Activated effector memory CD4-positive, alpha-beta T cell treated with Interleukin-2 at 50 U/mL for 16 hours (primary cell): ENCODE measurements around the gene FGFR3.

Source experiments
- DNase-seq: peaks from one replicate; pipeline ENCODE4 v3.0.0-alpha.2; 2020

The FGFR3 gene

DNA sequence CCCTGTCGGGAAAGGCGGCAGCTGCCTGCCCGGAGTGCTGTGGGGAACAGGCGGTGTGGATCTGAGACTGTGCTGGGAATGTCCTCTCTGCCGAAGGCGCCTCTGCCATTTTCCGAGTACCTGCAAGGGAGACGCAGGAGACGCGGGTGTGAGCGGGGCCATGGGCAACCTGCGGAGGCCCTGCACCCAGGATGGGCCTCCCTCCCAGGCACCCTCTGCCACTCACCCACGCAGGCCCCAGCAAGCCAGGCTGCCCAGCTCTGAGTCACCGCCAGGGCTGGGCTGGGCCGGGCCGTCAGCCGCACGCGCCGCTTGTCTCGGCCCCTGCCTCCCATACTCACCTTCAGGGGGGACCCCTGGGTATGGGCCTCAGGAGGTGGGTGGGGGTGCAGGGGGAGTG lies 3.5 kb upstream of the FGFR3 start:
- DNase-seq: no peak

DNA sequence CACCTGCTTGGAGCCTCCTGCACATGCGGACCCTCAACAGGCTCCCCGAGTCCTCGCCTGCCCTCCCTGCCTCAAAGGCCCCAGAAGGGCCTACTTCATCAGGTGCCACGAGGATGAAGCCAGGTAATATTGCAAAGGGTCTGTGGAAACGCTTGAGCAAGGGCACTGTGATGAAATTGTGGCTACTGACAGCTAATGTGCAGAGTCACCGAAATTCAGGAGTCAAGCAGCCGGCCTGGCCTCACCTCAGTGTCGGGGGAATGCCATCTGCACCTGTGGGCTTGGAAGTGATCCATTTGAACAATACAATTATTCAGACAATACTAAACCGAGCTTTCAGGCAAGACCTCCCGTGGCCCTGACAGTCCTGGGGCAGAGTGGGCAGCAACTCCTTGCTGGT lies 3.1 kb upstream of the FGFR3 start:
- DNase-seq: no peak

DNA sequence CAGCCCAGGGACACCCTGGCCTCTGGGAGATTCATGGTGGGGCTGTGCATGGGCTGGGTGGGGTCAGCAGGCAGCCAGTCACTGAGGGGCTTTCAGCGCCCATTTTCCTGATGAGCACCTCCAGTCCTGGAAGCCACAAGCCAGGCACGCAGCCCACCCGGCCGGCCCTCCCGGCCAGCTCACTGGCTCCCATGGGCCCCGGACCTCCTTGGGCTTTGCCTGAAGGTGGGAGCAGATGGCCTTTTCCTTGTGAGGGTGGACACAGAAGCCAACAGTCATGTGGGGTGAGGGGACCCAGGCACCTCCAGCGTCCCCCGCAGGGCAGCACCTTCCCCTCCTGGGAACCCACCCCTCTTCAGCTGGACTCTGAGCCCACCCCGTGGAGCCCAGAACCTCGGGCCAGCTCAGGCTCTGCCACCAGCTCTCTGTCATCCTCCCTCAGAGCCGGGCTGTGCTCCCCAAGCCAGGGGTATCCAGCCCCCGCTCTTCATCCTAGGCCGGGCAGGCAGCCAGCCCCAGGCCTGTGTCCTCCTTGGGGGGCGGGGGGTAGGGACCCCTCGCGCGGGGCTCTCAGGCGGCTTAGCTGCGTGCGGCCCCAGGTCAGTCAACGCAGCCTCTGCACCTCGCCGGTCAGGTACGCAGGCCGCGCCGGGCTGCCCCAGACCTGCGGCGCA lies 798 bp upstream of the FGFR3 start:
- no peak for DNase-seq

DNA sequence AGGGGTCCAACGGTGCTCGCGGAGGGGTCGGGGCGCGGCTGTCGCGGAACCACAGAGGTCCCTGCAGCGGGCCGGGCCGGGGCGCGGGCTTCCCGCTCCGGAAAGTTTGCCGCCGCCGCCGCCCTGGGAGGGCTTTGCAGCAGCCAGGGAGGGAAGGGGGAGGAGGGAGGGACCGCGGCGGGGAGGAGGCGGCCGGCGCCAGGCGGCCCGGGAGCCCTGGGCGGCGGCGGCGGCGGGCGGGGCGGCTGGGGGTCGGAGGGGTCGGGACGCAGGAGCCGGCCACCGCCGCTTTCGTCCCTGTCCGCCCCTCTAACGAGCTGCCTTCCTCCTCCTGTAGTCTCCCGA lies 375 bp downstream of the FGFR3 start:
- DNase-seq: no peak

DNA sequence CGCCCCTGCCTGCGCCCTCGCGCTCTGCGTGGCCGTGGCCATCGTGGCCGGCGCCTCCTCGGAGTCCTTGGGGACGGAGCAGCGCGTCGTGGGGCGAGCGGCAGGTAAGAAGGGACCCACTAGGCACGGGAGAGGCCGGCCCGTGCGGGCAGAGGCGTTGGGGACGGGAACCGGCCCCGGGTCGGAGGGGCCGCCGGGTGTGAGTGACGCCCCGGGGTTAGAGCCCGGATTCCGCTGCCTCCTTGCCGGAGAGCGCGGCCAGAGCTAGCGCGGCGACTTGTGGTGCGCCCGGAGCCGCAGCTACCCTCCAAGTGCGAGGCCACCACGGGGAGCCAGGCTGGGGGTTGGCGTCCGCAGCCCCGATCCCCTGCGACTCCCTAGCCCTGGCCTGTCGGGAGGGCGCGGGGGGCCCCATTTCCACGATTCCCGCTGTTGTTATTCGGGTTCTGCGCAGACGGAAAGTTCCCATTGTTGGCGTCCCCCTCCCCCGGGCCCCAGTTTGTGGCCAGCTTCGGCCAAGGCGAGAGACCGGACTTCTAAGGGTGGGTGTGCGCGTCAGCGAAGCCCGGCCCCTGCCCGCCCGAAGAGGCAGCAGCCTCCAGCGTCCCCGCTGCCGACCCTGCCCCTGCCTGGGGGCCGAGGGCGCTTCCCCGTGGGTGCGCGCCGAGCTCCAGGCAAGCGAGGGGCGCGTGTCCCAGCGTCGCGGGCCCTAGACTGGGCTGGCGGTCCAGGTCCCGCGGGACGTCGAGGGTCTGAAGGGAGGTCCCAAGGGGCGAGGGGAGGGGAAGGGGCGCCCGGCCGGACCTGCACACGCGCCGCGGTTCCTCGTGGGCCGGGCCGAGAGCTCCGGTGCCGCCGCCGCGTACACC lies 1.1 kb downstream of the FGFR3 start:
- no peak for DNase-seq

DNA sequence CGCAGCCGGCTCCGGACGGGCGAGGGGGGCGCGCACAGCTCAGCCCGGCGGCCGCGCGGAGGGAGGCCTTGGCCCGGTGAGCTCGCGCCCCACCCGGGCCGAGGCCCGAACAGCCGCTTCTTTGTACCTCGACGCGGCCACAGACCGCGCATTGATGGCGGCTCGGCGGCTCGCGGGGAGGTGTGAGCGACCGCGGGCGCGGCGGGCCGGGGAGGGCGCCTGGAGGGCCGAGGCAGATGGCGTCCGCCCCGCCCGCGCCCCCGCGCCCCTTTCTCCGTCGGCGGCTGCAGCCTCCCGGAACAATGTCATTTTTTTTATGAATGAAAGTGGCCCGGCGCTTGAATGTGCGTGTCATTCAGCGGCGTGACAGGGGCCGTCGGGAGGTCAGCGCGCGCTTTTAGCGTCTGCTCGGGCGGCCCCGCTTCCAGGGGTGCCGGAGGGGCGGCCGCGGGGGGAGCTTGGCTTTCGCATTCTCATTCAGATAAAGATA lies 1.8 kb downstream of the FGFR3 start:
- DNase-seq: no peak

DNA sequence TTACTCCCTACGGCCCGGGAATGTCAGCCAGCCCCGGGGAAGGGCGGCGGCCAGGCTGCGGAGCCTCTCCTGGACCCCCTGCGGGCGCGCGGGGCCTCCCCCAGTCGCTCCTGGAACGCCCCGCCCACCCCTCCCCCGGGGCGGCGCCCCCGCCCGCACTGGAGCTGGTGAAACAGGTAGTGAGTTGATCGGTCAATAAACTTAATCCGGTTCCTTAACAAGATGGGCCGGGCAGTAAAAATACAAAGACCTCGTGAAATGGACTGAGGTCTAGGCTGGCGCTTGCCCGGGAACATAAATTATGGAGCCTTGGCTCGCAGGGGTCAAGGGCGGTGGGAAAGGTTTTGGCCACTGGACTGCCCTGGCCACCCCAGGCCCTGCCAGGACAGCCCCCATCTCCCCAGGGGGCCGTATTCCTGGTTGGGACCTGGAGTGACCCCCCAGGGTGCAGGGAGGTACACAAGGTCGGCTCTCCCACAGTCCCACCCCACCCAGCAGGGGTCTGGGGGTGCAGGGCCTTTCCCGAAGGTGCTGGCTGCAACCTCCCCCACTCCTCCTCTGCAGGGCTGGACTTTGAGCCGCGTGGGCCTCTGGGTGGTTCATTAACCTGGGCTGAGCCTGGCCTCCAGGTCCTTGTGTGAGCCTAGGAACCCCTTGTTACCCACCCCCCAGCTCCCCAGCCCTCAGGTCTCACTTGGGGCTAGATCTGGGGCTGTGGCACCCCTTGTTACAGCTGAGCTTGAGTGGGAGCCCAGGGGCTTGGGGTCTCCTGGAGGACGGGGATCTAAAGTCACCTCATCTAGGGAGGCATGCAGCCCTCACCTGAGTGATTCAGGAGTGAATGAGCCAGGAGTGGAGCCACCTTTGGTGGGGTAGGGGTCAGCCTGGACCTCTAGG lies 2.5 kb downstream of the FGFR3 start:
- DNase-seq: no peak

DNA sequence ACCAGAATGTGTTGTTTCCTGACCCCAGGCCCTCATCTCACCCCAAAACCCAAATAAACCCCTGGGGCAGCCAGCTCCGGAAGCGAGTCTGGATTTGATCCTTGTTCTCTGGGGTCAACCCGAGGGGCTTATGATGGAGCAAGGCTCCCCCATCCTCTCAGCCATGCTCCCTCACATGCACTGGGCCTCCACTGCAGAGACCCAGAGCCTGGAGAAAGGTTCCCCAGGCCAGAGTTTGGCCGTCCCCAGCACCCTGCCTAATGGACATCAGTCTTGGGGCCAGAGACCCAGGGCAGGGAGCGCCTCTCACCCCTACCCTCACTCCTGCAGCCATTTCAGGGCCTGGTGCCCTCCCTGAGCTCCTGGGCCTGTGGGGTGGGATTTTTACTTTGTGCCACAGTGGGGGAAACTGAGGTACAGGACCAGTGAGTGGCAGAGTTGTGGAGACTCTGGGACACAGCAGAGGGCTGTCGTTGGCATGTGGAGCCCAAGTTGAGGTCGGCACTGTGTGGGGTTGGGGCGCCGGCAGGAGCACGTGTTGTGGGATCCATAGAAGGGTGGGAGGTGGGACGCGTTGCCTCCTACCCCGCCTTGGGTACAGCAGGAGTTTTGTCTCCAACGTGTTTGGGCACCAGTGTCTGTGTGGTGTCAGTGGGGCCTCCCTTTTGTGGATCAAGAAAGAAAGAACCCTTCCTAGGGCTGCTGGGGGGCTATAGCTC lies 3.6 kb downstream of the FGFR3 start:
- no peak for DNase-seq

DNA sequence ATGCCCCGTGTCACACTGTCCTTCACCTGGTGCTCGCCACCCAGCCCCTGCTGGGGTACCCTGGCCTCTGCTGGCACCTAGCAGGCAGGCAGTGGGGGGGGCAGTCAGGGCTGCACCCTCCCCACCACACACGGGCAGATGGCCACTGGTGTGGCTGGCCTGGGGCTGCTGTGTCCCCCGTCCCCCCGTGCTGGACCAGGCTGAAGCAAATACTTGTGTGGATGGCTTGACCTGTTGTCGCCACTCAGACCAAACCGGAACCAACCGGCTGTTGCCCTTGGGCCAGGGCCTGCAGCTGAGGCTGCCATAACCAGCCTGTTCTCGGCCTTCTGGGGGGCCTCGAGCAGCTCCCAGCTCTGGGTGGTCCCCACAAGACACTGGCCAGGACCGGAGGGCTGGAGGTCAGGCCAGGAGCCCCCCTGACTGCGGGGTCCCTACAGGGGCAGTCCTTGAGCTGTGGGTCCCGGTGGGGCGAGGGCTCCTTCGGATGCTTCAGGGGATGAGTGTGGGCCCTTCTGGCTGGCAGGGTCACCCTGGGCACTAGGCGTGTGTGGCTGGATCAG lies 4.3 kb downstream of the FGFR3 start:
- no peak for DNase-seq

DNA sequence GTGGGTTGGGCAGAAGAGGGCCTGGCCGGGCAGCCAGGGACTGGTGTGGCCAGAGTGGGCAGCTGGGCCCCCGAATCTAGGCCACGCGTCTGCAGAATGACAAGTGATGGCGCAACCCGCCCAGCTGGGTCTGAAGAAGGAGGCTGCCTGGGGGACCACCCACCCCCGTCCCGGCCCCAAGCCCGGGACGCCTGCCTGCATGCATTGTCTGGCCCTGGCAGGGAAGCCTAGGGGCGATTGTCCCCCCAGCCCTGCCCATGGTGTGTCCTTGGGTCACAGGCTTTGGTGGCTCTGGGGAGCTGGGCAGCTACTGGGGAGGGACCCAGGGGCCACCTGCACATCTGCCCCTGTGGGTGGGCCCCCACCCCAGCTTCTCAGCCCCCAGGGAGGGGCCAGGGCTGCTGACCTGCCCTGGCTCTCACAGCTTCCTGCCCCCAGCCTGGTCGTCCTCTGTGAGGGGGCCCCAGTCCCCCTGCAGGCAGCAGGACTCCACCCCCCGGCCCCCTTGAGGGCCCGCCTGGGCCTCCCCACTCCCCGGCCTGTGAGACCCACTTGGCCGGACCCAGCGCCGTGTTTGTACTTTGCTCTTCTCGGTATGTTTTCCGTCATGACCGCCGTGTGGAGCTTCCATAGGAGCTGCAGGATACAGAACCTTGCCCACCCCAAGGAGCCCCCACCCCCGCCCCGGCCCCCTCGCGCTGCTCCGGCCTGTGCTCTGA lies 4.9 kb downstream of the FGFR3 start:
- DNase-seq: no peak

DNA sequence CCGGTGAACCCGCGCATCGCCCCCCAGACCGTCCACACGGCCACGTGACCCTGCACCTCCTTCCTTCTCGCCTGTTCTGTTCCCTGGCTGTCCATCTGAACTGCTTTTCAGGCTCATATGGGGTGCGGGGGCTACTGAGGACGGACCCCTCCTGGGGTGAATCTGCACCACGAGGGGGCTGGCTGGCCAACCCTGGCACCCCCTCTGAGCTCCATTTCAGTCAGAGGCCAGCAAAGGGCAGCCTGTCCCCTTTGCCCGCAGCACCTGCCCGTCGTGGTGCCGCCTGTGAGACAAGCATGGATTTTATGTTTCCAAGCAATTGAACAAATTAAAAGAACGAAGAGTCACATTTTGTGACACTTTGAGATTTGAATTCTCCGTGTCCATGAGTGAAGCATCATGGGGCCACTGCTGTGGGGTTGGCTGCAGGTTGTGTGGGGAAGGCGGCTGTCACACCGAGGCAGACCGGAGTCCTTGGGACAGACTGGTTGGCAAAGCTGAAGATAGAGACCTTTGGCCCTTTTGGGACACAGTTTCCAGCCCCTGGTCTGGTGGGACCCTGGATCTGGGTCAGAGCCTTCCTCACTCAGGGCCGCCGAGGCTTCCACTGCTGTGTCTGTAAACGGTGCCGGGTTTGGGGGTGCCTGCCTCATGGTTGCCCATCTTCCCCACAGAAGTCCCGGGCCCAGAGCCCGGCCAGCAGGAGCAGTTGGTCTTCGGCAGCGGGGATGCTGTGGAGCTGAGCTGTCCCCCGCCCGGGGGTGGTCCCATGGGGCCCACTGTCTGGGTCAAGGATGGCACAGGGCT lies 5.7 kb downstream of the FGFR3 start:
- DNase-seq: no peak

DNA sequence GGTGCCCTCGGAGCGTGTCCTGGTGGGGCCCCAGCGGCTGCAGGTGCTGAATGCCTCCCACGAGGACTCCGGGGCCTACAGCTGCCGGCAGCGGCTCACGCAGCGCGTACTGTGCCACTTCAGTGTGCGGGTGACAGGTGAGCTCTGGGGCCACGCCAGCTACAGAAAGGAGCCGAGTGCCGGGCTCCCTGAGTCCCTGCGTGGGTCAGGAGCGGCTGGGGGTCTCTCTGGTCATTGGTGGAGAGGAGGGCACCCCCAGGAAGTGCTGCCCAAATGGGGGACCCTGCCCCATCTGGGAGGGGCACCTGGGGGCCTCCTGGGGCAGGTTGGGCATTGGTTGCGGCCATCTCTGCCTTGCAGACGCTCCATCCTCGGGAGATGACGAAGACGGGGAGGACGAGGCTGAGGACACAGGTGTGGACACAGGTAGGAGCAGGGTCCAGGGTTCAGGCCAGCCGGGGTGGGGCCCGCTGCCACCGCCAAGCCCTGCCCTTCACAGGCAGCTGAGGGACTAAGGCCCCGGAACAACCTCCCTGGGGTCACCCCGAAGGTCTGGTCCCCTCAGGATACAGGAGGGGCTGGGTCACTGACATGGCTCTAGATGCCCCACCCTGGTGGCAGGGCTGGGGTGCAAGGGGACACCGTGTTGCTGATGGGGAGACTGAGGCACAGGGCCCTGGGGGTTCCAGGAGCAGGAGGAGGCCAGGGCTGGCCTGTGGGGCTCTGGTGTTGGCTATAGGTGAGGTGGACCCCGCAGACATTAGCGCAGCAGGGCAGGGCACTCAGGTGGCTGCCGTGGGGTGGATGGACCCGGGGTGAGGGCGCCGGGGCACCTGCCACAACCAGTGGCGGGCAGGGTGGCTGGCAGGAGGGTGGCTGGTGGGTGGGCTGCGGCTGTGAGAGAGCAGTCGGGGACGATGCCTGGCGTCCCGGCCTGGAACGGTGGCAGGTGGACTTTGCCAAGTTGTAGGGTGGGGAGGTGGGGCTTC lies 6.6 kb downstream of the FGFR3 start:
- DNase-seq: no peak

DNA sequence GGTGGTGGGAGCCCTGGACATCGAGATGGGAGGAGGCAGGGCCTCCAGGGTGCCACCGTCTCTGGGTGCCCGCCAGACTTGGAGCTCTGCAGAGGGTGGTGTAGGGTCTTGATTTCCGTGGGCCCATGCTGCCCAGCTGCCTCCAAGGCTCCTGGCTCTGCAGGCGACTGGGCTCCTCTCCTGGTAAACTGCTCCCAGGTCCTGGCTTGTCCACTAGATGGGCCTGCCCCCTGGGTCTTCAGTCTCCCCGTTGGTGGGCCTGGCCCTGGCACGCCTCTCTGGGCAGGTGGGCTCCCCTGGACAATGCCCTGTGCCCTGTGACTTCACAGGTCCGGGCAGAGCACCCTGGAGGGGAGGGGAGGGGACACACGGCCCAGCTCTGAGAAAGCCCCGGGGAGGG lies 7.7 kb downstream of the FGFR3 start:
- DNase-seq: no peak

DNA sequence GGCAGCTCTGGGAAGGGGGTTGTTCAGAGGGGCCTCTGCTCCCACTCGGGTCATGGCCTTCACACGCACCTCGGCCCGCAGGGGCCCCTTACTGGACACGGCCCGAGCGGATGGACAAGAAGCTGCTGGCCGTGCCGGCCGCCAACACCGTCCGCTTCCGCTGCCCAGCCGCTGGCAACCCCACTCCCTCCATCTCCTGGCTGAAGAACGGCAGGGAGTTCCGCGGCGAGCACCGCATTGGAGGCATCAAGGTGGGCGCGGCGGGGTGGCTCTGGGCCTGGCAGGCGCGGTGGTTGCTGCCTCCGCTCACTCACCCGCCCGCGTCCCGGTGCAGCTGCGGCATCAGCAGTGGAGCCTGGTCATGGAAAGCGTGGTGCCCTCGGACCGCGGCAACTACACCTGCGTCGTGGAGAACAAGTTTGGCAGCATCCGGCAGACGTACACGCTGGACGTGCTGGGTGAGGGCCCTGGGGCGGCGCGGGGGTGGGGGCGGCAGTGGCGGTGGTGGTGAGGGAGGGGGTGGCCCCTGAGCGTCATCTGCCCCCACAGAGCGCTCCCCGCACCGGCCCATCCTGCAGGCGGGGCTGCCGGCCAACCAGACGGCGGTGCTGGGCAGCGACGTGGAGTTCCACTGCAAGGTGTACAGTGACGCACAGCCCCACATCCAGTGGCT lies 8.3 kb downstream of the FGFR3 start:
- no peak for DNase-seq

DNA sequence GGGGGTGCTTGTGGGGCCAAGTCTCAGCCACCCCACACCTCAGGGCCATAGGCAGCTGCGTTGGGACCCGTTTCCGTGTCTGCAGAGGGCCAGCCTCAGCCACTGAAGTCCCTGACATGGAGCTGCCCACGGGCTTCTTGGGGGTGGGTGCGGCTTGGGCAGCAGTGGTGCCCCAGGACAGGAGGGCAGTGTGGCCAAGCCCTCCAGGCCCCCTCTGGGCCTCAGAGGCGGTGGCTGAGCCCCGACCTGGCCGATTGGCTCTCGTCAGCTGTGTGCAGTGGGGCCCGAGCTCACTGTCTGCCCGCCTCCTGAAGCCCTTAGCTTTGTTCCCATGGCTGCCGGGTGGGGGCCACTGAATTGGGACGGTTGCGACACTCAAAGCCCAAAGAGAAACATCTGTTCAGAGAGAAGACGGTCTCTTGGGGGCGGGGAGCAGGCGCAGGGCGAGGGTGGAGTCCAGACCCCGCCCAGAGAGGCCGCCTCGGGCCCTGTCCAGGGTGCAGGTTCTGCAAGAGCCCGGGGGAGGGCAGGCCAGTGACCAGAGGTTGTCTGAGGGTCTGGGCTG lies 9.1 kb downstream of the FGFR3 start:
- no peak for DNase-seq

DNA sequence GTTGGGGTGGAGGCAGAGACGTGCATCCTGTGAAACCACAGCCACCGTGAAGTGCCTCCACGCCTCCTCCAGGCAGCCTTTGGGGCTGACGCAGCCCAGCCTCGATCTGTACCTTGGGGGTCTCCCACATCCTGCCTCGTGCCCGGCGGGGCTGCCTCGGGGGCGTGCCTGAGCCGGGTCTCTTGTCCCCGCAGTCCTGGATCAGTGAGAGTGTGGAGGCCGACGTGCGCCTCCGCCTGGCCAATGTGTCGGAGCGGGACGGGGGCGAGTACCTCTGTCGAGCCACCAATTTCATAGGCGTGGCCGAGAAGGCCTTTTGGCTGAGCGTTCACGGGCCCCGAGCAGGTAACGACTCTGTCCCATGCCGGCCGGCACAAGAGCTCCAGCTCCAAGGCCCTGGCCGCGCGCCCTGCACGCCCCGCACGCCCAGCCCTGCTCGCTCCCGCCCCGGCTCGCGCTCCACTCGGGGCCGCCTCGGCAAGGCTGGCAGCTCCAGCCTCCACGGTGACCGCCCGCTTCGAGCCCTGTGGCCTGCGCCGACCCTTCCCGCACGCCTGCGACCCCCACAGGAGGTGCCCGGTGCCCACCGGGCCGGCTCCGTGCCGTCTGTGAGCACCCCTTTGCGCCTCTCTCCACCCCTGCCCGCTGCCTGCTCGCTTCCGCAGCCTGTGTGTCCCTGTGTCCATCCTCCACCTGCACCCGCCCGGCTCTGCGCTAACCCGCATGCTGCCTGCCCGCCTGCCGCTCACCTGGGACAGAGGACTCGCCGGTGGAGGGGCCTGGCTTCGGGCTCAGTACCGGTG lies 9.8 kb downstream of the FGFR3 start:
- no peak for DNase-seq

DNA sequence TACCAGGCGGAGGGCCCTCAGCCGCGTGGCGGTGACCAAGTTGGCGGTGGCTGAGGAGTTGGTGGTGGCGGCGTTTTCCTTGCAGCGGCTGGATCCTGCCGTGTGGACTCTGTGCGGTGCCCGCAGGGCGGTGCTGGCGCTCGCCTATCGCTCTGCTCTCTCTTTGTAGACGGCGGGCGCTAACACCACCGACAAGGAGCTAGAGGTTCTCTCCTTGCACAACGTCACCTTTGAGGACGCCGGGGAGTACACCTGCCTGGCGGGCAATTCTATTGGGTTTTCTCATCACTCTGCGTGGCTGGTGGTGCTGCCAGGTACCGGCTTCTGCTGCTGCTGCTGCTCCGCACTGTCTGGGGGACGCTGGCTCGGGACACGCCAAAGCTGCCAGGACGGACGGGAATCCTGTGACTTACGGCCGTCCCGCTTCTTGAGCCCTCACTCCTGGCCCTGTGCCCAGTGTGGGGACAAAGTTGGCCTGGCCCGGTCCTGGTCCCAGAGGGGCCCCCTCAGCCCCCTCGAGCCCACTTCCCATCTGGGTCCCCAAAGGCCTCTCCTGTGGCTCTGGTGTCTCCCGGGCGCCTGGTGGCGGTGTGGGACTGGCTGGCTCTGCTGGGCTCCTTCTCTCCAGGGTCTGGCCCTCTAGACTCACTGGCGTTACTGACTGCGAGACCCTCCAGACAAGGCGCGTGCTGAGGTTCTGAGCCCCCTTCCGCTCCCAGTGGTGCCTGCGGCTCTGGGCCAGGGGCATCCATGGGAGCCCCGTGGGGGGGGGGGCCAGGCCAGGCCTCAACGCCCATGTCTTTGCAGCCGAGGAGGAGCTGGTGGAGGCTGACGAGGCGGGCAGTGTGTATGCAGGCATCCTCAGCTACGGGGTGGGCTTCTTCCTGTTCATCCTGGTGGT lies 10.7 kb downstream of the FGFR3 start:
- no peak for DNase-seq
